Naive thymus-derived CD4-positive, alpha-beta T cell (primary cell): ENCODE measurements around the gene DOCK4. TPM values are rescaled to one million over a fixed set of nuclear protein-coding genes. Genes with fewer than 3 reads are reported as not detected.

Experiments
- ATAC-seq: fragments of 150-1000 bp; cut with Tn5 transposase; 2 replicates; pipeline ENCODE4 v1.10.0; 2021; ENCODE audit warnings: mild to moderate bottlenecking, moderate library complexity
- CTCF ChIA-PET: fragments of 350-600 bp; sonication (Branson Sonifier 250); formaldehyde crosslinking; loops from one replicate; lab custom pipeline; 2021; ENCODE audit warnings: antibody characterized with exemption; lab: Charles Lee
- POLR2A ChIA-PET: fragments of 350-600 bp; sonication (Branson Sonifier 250); formaldehyde crosslinking; loops from one replicate; lab custom pipeline; 2021; ENCODE audit warnings: antibody characterized with exemption, inconsistent platforms; lab: Charles Lee
- DNase-seq, 9 donors: peaks; one replicate each; pipeline versions ENCODE4 v3.0.0 to v3.0.0-alpha.2; 2020 to 2022; ENCODE audit warnings: mixed read lengths in 1 of 9
- H3K27ac ChIP-seq: one replicate; pipeline ENCODE4 v1.7.0; 2013; ENCODE audit warnings: mild to moderate bottlenecking, low read depth, low read length, moderate library complexity
- H3K27me3 ChIP-seq, 2 donors: one replicate each; pipeline ENCODE4 v1.7.0; 2013; ENCODE audit warnings: low read length in 2 of 2, mild to moderate bottlenecking in 2 of 2, moderate library complexity in 2 of 2; ENCODE audit not compliant: control insufficient read depth in 2 of 2, insufficient read depth in 2 of 2
- H3K36me3 ChIP-seq, 3 experiments: 1 replicate in 2 of 3; 2 replicates in 1 of 3; pipeline ENCODE4 v1.7.0; 2013; ENCODE audit warnings: low read length in 3 of 3, mild to moderate bottlenecking in 3 of 3, moderate library complexity in 1 of 3; ENCODE audit not compliant: insufficient read depth in 3 of 3, control insufficient read depth in 2 of 3
- H3K4me1 ChIP-seq, 2 donors: one replicate each; pipeline ENCODE4 v1.7.0; 2013; ENCODE audit warnings: low read length in 2 of 2, mild to moderate bottlenecking in 2 of 2, moderate library complexity in 1 of 2; ENCODE audit not compliant: control insufficient read depth in 2 of 2, insufficient read depth in 2 of 2
- H3K4me3 ChIP-seq: 2 replicates; pipeline ENCODE4 v1.7.0; 2013; ENCODE audit warnings: mild to moderate bottlenecking, low read length
- H3K9me3 ChIP-seq, 3 experiments: 1 replicate in 2 of 3; 2 replicates in 1 of 3; pipeline ENCODE4 v1.7.0; 2013; ENCODE audit warnings: low read length in 3 of 3; ENCODE audit not compliant: control insufficient read depth in 2 of 3
- H3K27ac Mint-ChIP-seq, 9 donors: one replicate each; pipeline ENCODE4 v1.8.0; 2020 to 2022; ENCODE audit warnings: mixed read lengths in 9 of 9, mild to moderate bottlenecking in 8 of 9, moderate library complexity in 5 of 9, inconsistent platforms in 2 of 9
- H3K27me3 Mint-ChIP-seq, 5 donors: one replicate each; pipeline ENCODE4 v1.8.0; 2021 to 2022; ENCODE audit warnings: mixed read lengths in 5 of 5, mild to moderate bottlenecking in 1 of 5
- H3K36me3 Mint-ChIP-seq, 5 donors: one replicate each; pipeline ENCODE4 v1.8.0; 2020 to 2022; ENCODE audit warnings: mixed read lengths in 5 of 5, mild to moderate bottlenecking in 3 of 5, inconsistent platforms in 1 of 5
- H3K4me1 Mint-ChIP-seq, 7 donors: one replicate each; pipeline ENCODE4 v1.8.0; 2020 to 2022; ENCODE audit warnings: mixed read lengths in 7 of 7, mild to moderate bottlenecking in 3 of 7, inconsistent platforms in 1 of 7
- H3K4me3 Mint-ChIP-seq, 10 donors: one replicate each; pipeline ENCODE4 v1.8.0; 2020 to 2022; ENCODE audit warnings: mild to moderate bottlenecking in 10 of 10, mixed read lengths in 10 of 10, moderate library complexity in 6 of 10, inconsistent platforms in 2 of 10
- H3K9me3 Mint-ChIP-seq, 11 donors: one replicate each; pipeline ENCODE4 v1.8.0; 2020 to 2022; ENCODE audit warnings: mixed read lengths in 11 of 11, mild to moderate bottlenecking in 4 of 11, inconsistent platforms in 1 of 11, moderate library complexity in 1 of 11
- intact Hi-C, 2 donors: fragments of 100-400 bp; cut with micrococcal nuclease; formaldehyde crosslinking; loops; one replicate each; pipeline ENCODE4 v1.15.1; 2023
- polyA plus RNA-seq, 2 donors: library from polyadenylated mRNA; unstranded; fragments of 300-500 nt; fragmentation: Illumina TruSeq; gene quantifications; one replicate each; pipeline ENCODE4 v1.2.3, GENCODE V29; 2021
- total RNA-seq, 6 experiments: library from RNA in 5 of 6; stranded (reverse) in 5 of 6; gene quantifications; 1 replicate in 5 of 6; 2 replicates in 1 of 6; pipeline ENCODE4 v1.2.3 and lab custom pipeline; 2021 to 2026

DOCK4 gene
- total and polyA plus RNA-seq, 7 experiments from 2014 or later = 0.16 to 3.1 (median 2.2) TPM; not detected in 1

GRCh38 chr7:112223310-112223709, 17.1 kb upstream of the DOCK4 start:
- H3K4me1 Mint-ChIP-seq = peaks cover 0 to 69% (median 51%) of the 10 kb centered on the region in 7 donors
- H3K4me3 ChIP-seq = no peak overlapping the region

GRCh38 chr7:112220877-112221434, 14.8 kb upstream of the DOCK4 start:
- Histone ChIP-seq H3K27me3 (no peaks in the 10 kb centered on the region), H3K4me3 (no peak overlapping the region), H3K9me3 (no peaks in the 10 kb centered on the region), H3K4me1 (no peaks in the 10 kb centered on the region), H3K27ac (no peak overlapping the region), H3K36me3 (no peaks in the 10 kb centered on the region)
- Mint-ChIP-seq H3K9me3 (peaks cover 0 to 2% (median 0%) of the 10 kb centered on the region in 11 donors), H3K36me3 (peaks cover 3 to 73% (median 34%) of the 10 kb centered on the region in 5 donors), H3K4me3 (no peak overlapping the region), H3K4me1 (peaks cover 8 to 77% (median 59%) of the 10 kb centered on the region in 7 donors), H3K27ac (no peak overlapping the region), H3K27me3 (no peaks in the 10 kb centered on the region)
- ATAC-seq = no peak
- intact Hi-C loops = no loop called here
- ChIA-PET POLR2A (no interaction called here), CTCF (no interaction called here)
- DNase-seq = no peak

More at GRCh38 chr7:112223310-112223709, 17.1 kb upstream of the DOCK4 start:
- Mint-ChIP-seq H3K36me3 (peaks cover 0 to 66% (median 35%) of the 10 kb centered on the region in 5 donors), H3K9me3 (peaks cover 0 to 6% (median 0%) of the 10 kb centered on the region in 11 donors), H3K27ac (no peak overlapping the region), H3K4me3 (no peak overlapping the region), H3K27me3 (no peaks in the 10 kb centered on the region)
- ATAC-seq = no peak
- Histone ChIP-seq H3K27ac (no peak overlapping the region), H3K4me1 (no peaks in the 10 kb centered on the region), H3K36me3 (no peaks in the 10 kb centered on the region), H3K27me3 (no peaks in the 10 kb centered on the region), H3K9me3 (no peaks in the 10 kb centered on the region)
- DNase-seq = no peak
- ChIA-PET CTCF (no interaction called here), POLR2A (no interaction called here)
- intact Hi-C loops = no loop called here

- DNase-seq (no peak), ATAC-seq (no peak)
- peaks cover 0 to 42% (median 14%) of the 10 kb centered on the region in 5 donors for H3K36me3 Mint-ChIP-seq
- H3K9me3 ChIP-seq = no peaks in the 10 kb centered on the region
- no peak overlapping the region for H3K27ac Mint-ChIP-seq
- no peak overlapping the region for H3K27ac ChIP-seq
- no peaks in the 10 kb centered on the region for H3K9me3 Mint-ChIP-seq
- H3K36me3 ChIP-seq = no peaks in the 10 kb centered on the region
- intact Hi-C loops = no loop called here
- H3K4me3 ChIP-seq = no peak overlapping the region
- no peaks in the 10 kb centered on the region for H3K27me3 Mint-ChIP-seq
- POLR2A ChIA-PET = interaction anchor here (1.3 kb wide), 1 partner anchor 9 kb away, joined by 4 read pairs; the partner anchor contains the start of gene ZNF277
- CTCF ChIA-PET = interaction anchor here (1.5 kb wide), 1 partner anchor 9 kb away, joined by 3 read pairs; the partner anchor contains the start of gene ZNF277
- H3K4me1 Mint-ChIP-seq = peaks cover 10 to 80% (median 71%) of the 10 kb centered on the region in 7 donors
- no peak overlapping the region for H3K4me3 Mint-ChIP-seq
- H3K4me1 ChIP-seq = no peaks in the 10 kb centered on the region
- no peaks in the 10 kb centered on the region for H3K27me3 ChIP-seq
Measured at GRCh38 chr7:112215787-112216186, 9.6 kb upstream of the DOCK4 start.

- H3K27me3 Mint-ChIP-seq = no peaks in the 10 kb centered on the region
- DNase-seq (no peak), ATAC-seq (no peak)
- Histone ChIP-seq H3K4me3 (no peak overlapping the region), H3K9me3 (no peaks in the 10 kb centered on the region), H3K27ac (no peak overlapping the region), H3K4me1 (no peaks in the 10 kb centered on the region), H3K36me3 (no peaks in the 10 kb centered on the region), H3K27me3 (no peaks in the 10 kb centered on the region)
- intact Hi-C loops = no loop called here
- CTCF ChIA-PET = interaction anchor here (1.5 kb wide), 1 partner anchor 8 kb away, joined by 3 read pairs; the partner anchor contains the start of gene ZNF277
- no peak overlapping the region for H3K4me3 Mint-ChIP-seq
- H3K27ac Mint-ChIP-seq = no peak overlapping the region
- POLR2A ChIA-PET = interaction anchor here (1.3 kb wide), 1 partner anchor 8 kb away, joined by 4 read pairs; the partner anchor contains the start of gene ZNF277
- H3K4me1 Mint-ChIP-seq = peaks cover 10 to 73% (median 64%) of the 10 kb centered on the region in 7 donors
- H3K9me3 Mint-ChIP-seq = no peaks in the 10 kb centered on the region
- peaks cover 0 to 33% (median 14%) of the 10 kb centered on the region in 5 donors for H3K36me3 Mint-ChIP-seq
Measured at GRCh38 chr7:112214883-112215282, 8.7 kb upstream of the DOCK4 start.

GRCh38 chr7:112214268-112214667, 8.1 kb upstream of the DOCK4 start:
- Histone ChIP-seq H3K27me3 (no peaks in the 10 kb centered on the region), H3K36me3 (no peaks in the 10 kb centered on the region), H3K9me3 (no peaks in the 10 kb centered on the region), H3K4me3 (no peak overlapping the region), H3K4me1 (no peaks in the 10 kb centered on the region), H3K27ac (no peak overlapping the region)
- no peak for DNase-seq
- Mint-ChIP-seq H3K9me3 (no peaks in the 10 kb centered on the region), H3K4me3 (no peak overlapping the region), H3K36me3 (peaks cover 0 to 28% (median 14%) of the 10 kb centered on the region in 5 donors), H3K27me3 (no peaks in the 10 kb centered on the region), H3K4me1 (peaks cover 11 to 71% (median 58%) of the 10 kb centered on the region in 7 donors), H3K27ac (no peak overlapping the region)
- ChIA-PET POLR2A (no interaction called here), CTCF (interaction anchor here (1.5 kb wide), 1 partner anchor 7 kb away, joined by 3 read pairs; the partner anchor contains the start of gene ZNF277)
- no peak for ATAC-seq
- intact Hi-C loops = no loop called here

- ChIA-PET POLR2A (interaction anchor here (1.2 kb wide), 1 partner anchor 10 kb away, joined by 3 read pairs; no protein-coding TSS in a partner anchor), CTCF (no interaction called here)
- no peak for DNase-seq
- Histone ChIP-seq H3K4me1 (no peaks in the 10 kb centered on the region), H3K27ac (no peak overlapping the region), H3K36me3 (no peaks in the 10 kb centered on the region), H3K27me3 (no peaks in the 10 kb centered on the region), H3K9me3 (no peaks in the 10 kb centered on the region), H3K4me3 (no peak overlapping the region)
- Mint-ChIP-seq H3K27me3 (no peaks in the 10 kb centered on the region), H3K36me3 (peaks cover 0 to 23% (median 9%) of the 10 kb centered on the region in 5 donors), H3K4me3 (no peak overlapping the region), H3K9me3 (no peaks in the 10 kb centered on the region), H3K4me1 (peaks cover 15 to 71% (median 53%) of the 10 kb centered on the region in 7 donors), H3K27ac (no peak overlapping the region)
- no peak for ATAC-seq
- intact Hi-C loops = no loop called here
Measured at GRCh38 chr7:112213735-112214134, 7.5 kb upstream of the DOCK4 start.
